ENCODE data around the gene TREML4.

GRCh38 chr6:41224800-41225199, 3.3 kb upstream of the TREML4 start:
- TF ChIP-seq BCL11A (tag by site-specific recombination; IDR thresholded peaks at IDR 0.05; ENCODE audit: low read depth) (no peak), TRIM28 (IDR thresholded peaks at IDR 0.05; ENCODE audit: borderline replicate concordance, low read length) (no peak), ZNF76 (tag by site-specific recombination; IDR thresholded peaks at IDR 0.05; ENCODE audit: borderline replicate concordance, low read depth) (no peak), BCL11B (tag by site-specific recombination; IDR thresholded peaks at IDR 0.05; ENCODE audit: low read depth) (no peak), ZNF510 (tag by site-specific recombination; IDR thresholded peaks at IDR 0.05; ENCODE audit: insufficient replicate concordance) (no peak), OSR2 (tag by site-specific recombination; IDR thresholded peaks at IDR 0.05) (no peak), CTCF (tag by site-specific recombination; IDR thresholded peaks at IDR 0.05) (no peak), ZNF521 (tag by site-specific recombination; IDR thresholded peaks at IDR 0.05) (no peak), ZEB2 (tag by site-specific recombination; IDR thresholded peaks at IDR 0.05) (no peak), ZNF274 (IDR thresholded peaks at IDR 0.05; ENCODE audit: low read length) (no peak), ZNF274 (tag by site-specific recombination; IDR thresholded peaks at IDR 0.05; ENCODE audit: borderline replicate concordance) (no peak), ZNF473 (tag by site-specific recombination; IDR thresholded peaks at IDR 0.05) (no peak), ZNF140 (tag by site-specific recombination; IDR thresholded peaks at IDR 0.05) (no peak)
